DMS114 treated with DMSO at 0.1 percent for 48 hours (cell line): ENCODE results near the gene FAR1.
"Not testable (repeated sequence)": the region's sequence is repeated elsewhere in the genome, so short reads cannot be mapped to it uniquely, and the experiment has no call there.

ENCODE experiments used
- DNase-seq: peaks from one replicate; lab custom pipeline; 2025; ENCODE audit not compliant: unreplicated experiment; lab: John Stamatoyannopoulos, UW

The FAR1 gene

GRCh38 chr11:13668102-13668956, at the start of gene FAR1:
Gene FAR1, plus strand, starts transcription at chr11:13668668. Its CDS starts 26,098 bp downstream, at chr11:13694766.
- DNase-seq = peak; percentile 92

- no peak for DNase-seq
Measured at GRCh38 chr11:13620063-13620462, 48.4 kb upstream of the FAR1 start.

GRCh38 chr11:13626818-13627217, 41.6 kb upstream of the FAR1 start:
- not testable (repeated sequence) for DNase-seq

GRCh38 chr11:13628634-13629033, 39.8 kb upstream of the FAR1 start:
- DNase-seq = not testable (repeated sequence)

- no peak for DNase-seq
Measured at GRCh38 chr11:13629779-13630178, 38.7 kb upstream of the FAR1 start.

- no peak for DNase-seq
Measured at GRCh38 chr11:13635290-13635689, 33.2 kb upstream of the FAR1 start.

GRCh38 chr11:13635804-13636203, 32.7 kb upstream of the FAR1 start:
- no peak for DNase-seq

- no peak for DNase-seq
Measured at GRCh38 chr11:13637125-13638069, 31.1 kb upstream of the FAR1 start.

- no peak for DNase-seq
Measured at GRCh38 chr11:13638422-13638821, 30.0 kb upstream of the FAR1 start.

GRCh38 chr11:13644997-13645687, 23.3 kb upstream of the FAR1 start:
- DNase-seq = no peak

GRCh38 chr11:13647391-13647790, 21.1 kb upstream of the FAR1 start:
- no peak for DNase-seq

- no peak for DNase-seq
Measured at GRCh38 chr11:13649619-13650018, 18.8 kb upstream of the FAR1 start.

- DNase-seq = not testable (repeated sequence)
Measured at GRCh38 chr11:13651515-13651914, 17.0 kb upstream of the FAR1 start.

- no peak for DNase-seq
Measured at GRCh38 chr11:13661074-13661623, 7.3 kb upstream of the FAR1 start.

- no peak for DNase-seq
Measured at GRCh38 chr11:13663631-13664071, 4.8 kb upstream of the FAR1 start.

- no peak for DNase-seq
Measured at GRCh38 chr11:13664351-13664750, 4.1 kb upstream of the FAR1 start.

GRCh38 chr11:13666708-13667107, 1.8 kb upstream of the FAR1 start:
- no peak for DNase-seq

GRCh38 chr11:13667245-13667644, 1.2 kb upstream of the FAR1 start:
- DNase-seq = no peak

GRCh38 chr11:13667795-13668101, 720 bp upstream of the FAR1 start:
- DNase-seq = no peak

GRCh38 chr11:13668957-13669521, 571 bp downstream of the FAR1 start:
- DNase-seq = peak; percentile 5
